ENCODE measurements around the gene PKDREJ.

- TF ChIP-seq CTCF (IDR thresholded peaks at IDR 0.05) = no peak
- TF ChIP-seq POLR2AphosphoS5 (IDR thresholded peaks at IDR 0.05) = no peak
- no peak for TF ChIP-seq EP300 (IDR thresholded peaks at IDR 0.05; ENCODE audit: low read depth)
- TF ChIP-seq POLR2A (IDR thresholded peaks at IDR 0.05) = no peak
These were observed 12.4 kb downstream of the PKDREJ start for GRCh38 chr22:46250783-46251125.
